HepG2 (cell line): ENCODE measurements around the gene GRIK3. TPM values are rescaled to one million over a fixed set of nuclear protein-coding genes. Genes with fewer than 3 reads are reported as not detected.

Experiments
- ATAC-seq: fragments of 200-7000 bp; cut with Tn5 transposase; 3 replicates; pipeline ENCODE4 v1.9.1; 2020; ENCODE audit warnings: mild to moderate bottlenecking, moderate library complexity
- BruUV-seq: library from RNA; stranded (reverse); fragments of 400-500 nt; replicated peaks from 2 replicates; lab custom pipeline; 2021; lab: Mats Ljungman, UMichigan
- CTCF ChIA-PET: fragments of 300-600 bp; formaldehyde crosslinking; extraction: SDS; loops from one replicate; lab custom pipeline; 2021; ENCODE audit warnings: low total read pairs, inconsistent platforms, low intra/inter-chr PET ratio; lab: Yijun Ruan, JAX
- POLR2A ChIA-PET: fragments of 350-600 bp; sonication (Branson Sonifier 250); formaldehyde crosslinking; loops from one replicate; lab custom pipeline; 2020; ENCODE audit warnings: antibody characterized with exemption, inconsistent platforms; lab: Yijun Ruan, JAX
- DNase-seq: peaks from one replicate; pipeline ENCODE4 v3.0.0-alpha.2; 2015; ENCODE audit warnings: low spot score
- FAIRE-seq: peaks from 3 replicates; lab custom pipeline; 2011; peaks lifted over from hg19 to GRCh38; lab: Jason Lieb, UNC
- H2AFZ ChIP-seq: one replicate; pipeline ENCODE4 v1.6.1; 2011; ENCODE audit warnings: low read length, inconsistent platforms
- H3K27ac ChIP-seq: fragments of 300-600 bp; 3 replicates; pipeline ENCODE4 v1.8.0; 2011; ENCODE audit warnings: mixed run types, mild to moderate bottlenecking, mixed read lengths, low read length, inconsistent platforms; ENCODE audit not compliant: insufficient read depth; ENCODE audit errors: extremely low read length
- H3K27me3 ChIP-seq, 2 experiments: fragments of 200-600 bp in 1 of 2; 2 replicates in 1 of 2; 3 replicates in 1 of 2; pipeline versions ENCODE4 v1.6.0 to v1.8.0; 2011; ENCODE audit warnings: low read length in 2 of 2, mild to moderate bottlenecking in 2 of 2, moderate library complexity in 2 of 2, inconsistent platforms in 1 of 2; ENCODE audit not compliant: insufficient read depth in 2 of 2, control insufficient read depth in 1 of 2
- H3K36me3 ChIP-seq, 2 experiments: fragments of 200-600 bp in 1 of 2; replicated peaks in 1 of 2; 2 replicates in 1 of 2; 3 replicates in 1 of 2; pipeline versions ENCODE4 v1.5.1 to v1.8.0; 2011; ENCODE audit warnings: low read length in 2 of 2, inconsistent platforms in 1 of 2; ENCODE audit not compliant: insufficient read depth in 2 of 2, control insufficient read depth in 1 of 2
- H3K4me1 ChIP-seq: 2 replicates; pipeline ENCODE4 v1.5.1; 2012; ENCODE audit warnings: low read length, inconsistent platforms; ENCODE audit not compliant: insufficient read depth
- H3K4me2 ChIP-seq: 2 replicates; pipeline ENCODE4 v1.6.0; 2011; ENCODE audit warnings: low read depth, low read length, inconsistent platforms
- H3K4me3 ChIP-seq, 3 experiments: fragments of 200-600 bp in 1 of 3; sonication (generic), shearing (Covaris generic) in 1 of 3; replicated peaks in 1 of 3; 2 replicates each; pipeline ENCODE4 v1.5.1; 2011 to 2016; ENCODE audit warnings: low read length in 3 of 3, inconsistent platforms in 2 of 3, low read depth in 2 of 3, mild to moderate bottlenecking in 2 of 3, control low read depth in 1 of 3, mixed read lengths in 1 of 3; ENCODE audit not compliant: insufficient read depth in 1 of 3
- H3K79me2 ChIP-seq: one replicate; pipeline ENCODE4 v1.6.1; 2011; ENCODE audit warnings: low read length, inconsistent platforms; ENCODE audit not compliant: insufficient read depth
- H3K9ac ChIP-seq: 2 replicates; pipeline ENCODE4 v1.6.0; 2011; ENCODE audit warnings: mild to moderate bottlenecking, low read depth, low read length, inconsistent platforms; ENCODE audit not compliant: insufficient read depth
- H3K9me3 ChIP-seq: 2 replicates; pipeline ENCODE4 v1.5.1; 2012; ENCODE audit warnings: mild to moderate bottlenecking, low read length
- H4K20me1 ChIP-seq: 2 replicates; pipeline ENCODE4 v1.6.0; 2011; ENCODE audit warnings: inconsistent platforms, mild to moderate bottlenecking, low read length, moderate library complexity; ENCODE audit not compliant: insufficient read depth
- BRCA1 ChIP-seq: sonication (generic); formaldehyde crosslinking; IDR thresholded peaks from 2 replicates; pipeline ENCODE4 v1.4.0; 2020; ENCODE audit warnings: missing genetic modification reagents
- CBFB ChIP-seq: sonication (generic); formaldehyde crosslinking; IDR thresholded peaks from 2 replicates; pipeline ENCODE4 v1.4.0; 2020; ENCODE audit warnings: missing genetic modification reagents
- EZH2 ChIP-seq: conservative IDR thresholded peaks from 2 replicates; pipeline ENCODE4 v1.6.1; 2012; ENCODE audit warnings: mild to moderate bottlenecking, low read depth, low read length, moderate library complexity
- HNF4G ChIP-seq, 2 experiments: sonication (generic) in 1 of 2; formaldehyde crosslinking in 1 of 2; IDR thresholded peaks; 2 replicates each; pipeline versions ENCODE4 v1.4.0 to v1.6.1; 2011 to 2020; ENCODE audit warnings: borderline replicate concordance in 2 of 2, low read depth in 2 of 2, mild to moderate bottlenecking in 2 of 2, low read length in 1 of 2, missing genetic modification reagents in 1 of 2, moderate library complexity in 1 of 2
- KLF13 ChIP-seq: sonication (generic); formaldehyde crosslinking; IDR thresholded peaks from 2 replicates; pipeline ENCODE4 v1.4.0; 2020; ENCODE audit warnings: mild to moderate bottlenecking, missing genetic modification reagents
- NFE2L1 ChIP-seq: sonication (generic); formaldehyde crosslinking; IDR thresholded peaks from 2 replicates; pipeline ENCODE4 v1.4.0; 2020; ENCODE audit warnings: missing genetic modification reagents, mild to moderate bottlenecking, borderline replicate concordance
- SIX4 ChIP-seq: sonication (generic); formaldehyde crosslinking; IDR thresholded peaks from 2 replicates; pipeline ENCODE4 v1.4.0; 2020; ENCODE audit warnings: missing genetic modification reagents
- THYN1 ChIP-seq: sonication (generic); formaldehyde crosslinking; IDR thresholded peaks from 2 replicates; pipeline ENCODE4 v1.8.1; 2023; ENCODE audit warnings: low read depth, mild to moderate bottlenecking, moderate library complexity, missing genetic modification reagents, borderline replicate concordance
- XBP1 ChIP-seq: sonication (generic); formaldehyde crosslinking; IDR thresholded peaks from 2 replicates; pipeline ENCODE4 v1.5.0; 2020; ENCODE audit warnings: missing genetic modification reagents
- ZBTB14 ChIP-seq: sonication (generic); formaldehyde crosslinking; IDR thresholded peaks from 2 replicates; pipeline ENCODE4 v1.4.0; 2020; ENCODE audit warnings: missing genetic modification reagents
- ZBTB26 ChIP-seq: IDR thresholded peaks from 2 replicates; pipeline ENCODE4 v1.6.1; 2016; ENCODE audit warnings: missing compliant biosample characterization, missing genetic modification reagents, borderline replicate concordance
- ZBTB8A ChIP-seq: sonication (generic); formaldehyde crosslinking; IDR thresholded peaks from 2 replicates; pipeline ENCODE4 v1.4.0; 2020; ENCODE audit warnings: mild to moderate bottlenecking, low read depth, missing genetic modification reagents, borderline replicate concordance
- ZNF10 ChIP-seq: sonication (generic); formaldehyde crosslinking; IDR thresholded peaks from 2 replicates; pipeline ENCODE4 v1.4.0; 2020; ENCODE audit warnings: mild to moderate bottlenecking, low read depth, missing genetic modification reagents, borderline replicate concordance
- ZNF160 ChIP-seq: sonication (generic); formaldehyde crosslinking; IDR thresholded peaks from 2 replicates; pipeline ENCODE4 v1.8.0; 2022; ENCODE audit warnings: mild to moderate bottlenecking, inconsistent platforms, missing genetic modification reagents
- ZNF230 ChIP-seq: sonication (generic); formaldehyde crosslinking; IDR thresholded peaks from 2 replicates; pipeline ENCODE4 v1.4.0; 2020; ENCODE audit warnings: mild to moderate bottlenecking, missing genetic modification reagents
- ZNF30 ChIP-seq: sonication (generic); formaldehyde crosslinking; IDR thresholded peaks from 2 replicates; pipeline ENCODE4 v1.5.0; 2020; ENCODE audit warnings: mild to moderate bottlenecking, missing genetic modification reagents
- WGBS: methylation state at CpG from one replicate; pipeline ENCODE4 v1.1.6; 2017; ENCODE audit warnings: low lambda C conversion rate; 5-methylcytosine and 5-hydroxymethylcytosine counted together
- in situ Hi-C: cut with HindIII; loops from 2 replicates; pipeline ENCODE4 v1.10.0; 2017; ENCODE audit warnings: low pct_unique_long_range_greater_than_20kb; ENCODE audit not compliant: extremely low pct_ligation_motif_present
- intact Hi-C: fragments of 100-400 bp; cut with micrococcal nuclease; formaldehyde crosslinking; loops from one replicate; pipeline ENCODE4 v1.10.0; 2022; ENCODE audit not compliant: unreplicated experiment
- polyA plus RNA-seq, 8 experiments: library from polyadenylated mRNA; depleted of rRNA in 3 of 8; stranded (reverse) in 7 of 8; unstranded in 1 of 8; fragments of >200 nt; fragmentation: Illumina TruSeq in 4 of 8; extraction: Trizol in 4 of 8; gene quantifications; 2 replicates each; pipeline versions ENCODE4 v1.2.1 to v1.2.3, GENCODE V29; 2011 to 2016; ENCODE audit warnings: low read depth in 4 of 8, missing spikeins in 1 of 8, mixed read lengths in 1 of 8; ENCODE audit not compliant: insufficient read depth in 1 of 8
- total RNA-seq, 5 experiments: library from RNA; depleted of rRNA; stranded (reverse); fragments of >200 nt; fragmentation: Illumina TruSeq; extraction: Trizol; gene quantifications; 2 replicates each; pipeline ENCODE4 v1.2.3, GENCODE V29; 2016; ENCODE audit warnings: low read depth in 1 of 5
- TF ChIP-seq, protein P1 (sequence below): sonication (generic); formaldehyde crosslinking; IDR thresholded peaks from 2 replicates; pipeline ENCODE4 v1.5.0; 2020; ENCODE audit warnings: missing genetic modification reagents
- TF ChIP-seq, protein P2 (sequence below): sonication (generic); formaldehyde crosslinking; IDR thresholded peaks from 2 replicates; pipeline ENCODE4 v1.4.0; 2020; ENCODE audit warnings: missing genetic modification reagents
- TF ChIP-seq, protein P3 (sequence below): sonication (generic); formaldehyde crosslinking; IDR thresholded peaks from 2 replicates; pipeline ENCODE4 v1.4.0; 2020; ENCODE audit warnings: missing genetic modification reagents

Gene GRIK3
- total and polyA plus RNA-seq, 2 of the 13 experiments (the other 11 are each of a cell fraction or from before 2014, with no cell fraction given): not detected

DNA sequence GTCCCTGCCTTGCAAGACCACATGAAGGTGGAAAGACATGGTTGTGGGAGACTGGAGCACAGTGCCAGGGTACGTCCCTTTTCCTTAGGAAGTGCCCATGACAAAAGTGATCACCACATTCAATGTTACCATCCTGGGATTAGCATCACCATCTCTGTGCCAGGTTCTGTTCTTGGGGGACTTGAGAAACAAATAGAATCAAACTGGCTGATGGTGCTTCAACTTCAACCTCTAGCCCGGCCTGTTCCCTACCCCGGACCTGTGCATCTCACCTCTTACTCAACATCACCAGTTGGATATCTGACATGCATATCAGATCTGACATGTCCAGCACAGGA, 153.3 kb downstream of the GRIK3 start:
- Histone ChIP-seq H3K4me2 (no peak overlapping the region), H3K9me3 (no peaks in the 10 kb centered on the region), H3K36me3 (no peaks in the 10 kb centered on the region), H3K4me3 (no peak overlapping the region), H3K79me2 (no peaks in the 10 kb centered on the region), H3K27ac (no peak overlapping the region), H4K20me1 (no peaks in the 10 kb centered on the region), H3K9ac (no peak overlapping the region), H3K27me3 (peaks cover 0 to 9% of the 10 kb centered on the region in 2 experiments; a peak in 2 of 5 replicates), H2AFZ (no peak overlapping the region), H3K4me1 (no peaks in the 10 kb centered on the region)
- CTCF ChIA-PET: no interaction called here
- DNase-seq (no peak), FAIRE-seq (no peak), ATAC-seq (no peak)
- intact Hi-C loops (no loop called here), in situ Hi-C loops (no loop called here)
- BruUV-seq: no TSS peak
- POLR2A ChIA-PET: no interaction called here
- WGBS: 0% methylated on average over 3 of the region's 3 CpGs
- no peak for TF ChIP-seq NFE2L1
- no peak for TF ChIP-seq ZBTB8A
- no peak for TF ChIP-seq ZNF30 (CRISPR knock-in tag)
- TF ChIP-seq, protein P1, sequence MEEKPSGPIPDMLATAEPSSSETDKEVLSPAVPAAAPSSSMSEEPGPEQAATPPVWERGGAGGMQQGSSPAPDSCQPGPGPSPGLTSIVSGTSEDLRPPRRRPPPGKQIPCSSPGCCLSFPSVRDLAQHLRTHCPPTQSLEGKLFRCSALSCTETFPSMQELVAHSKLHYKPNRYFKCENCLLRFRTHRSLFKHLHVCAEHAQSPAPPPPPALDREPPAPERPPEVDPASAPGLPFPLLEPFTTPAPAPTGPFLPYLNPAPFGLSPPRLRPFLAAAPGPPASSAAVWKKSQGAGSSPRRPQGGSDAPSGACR (CRISPR knock-in tag): no peak
- TF ChIP-seq, protein P2, sequence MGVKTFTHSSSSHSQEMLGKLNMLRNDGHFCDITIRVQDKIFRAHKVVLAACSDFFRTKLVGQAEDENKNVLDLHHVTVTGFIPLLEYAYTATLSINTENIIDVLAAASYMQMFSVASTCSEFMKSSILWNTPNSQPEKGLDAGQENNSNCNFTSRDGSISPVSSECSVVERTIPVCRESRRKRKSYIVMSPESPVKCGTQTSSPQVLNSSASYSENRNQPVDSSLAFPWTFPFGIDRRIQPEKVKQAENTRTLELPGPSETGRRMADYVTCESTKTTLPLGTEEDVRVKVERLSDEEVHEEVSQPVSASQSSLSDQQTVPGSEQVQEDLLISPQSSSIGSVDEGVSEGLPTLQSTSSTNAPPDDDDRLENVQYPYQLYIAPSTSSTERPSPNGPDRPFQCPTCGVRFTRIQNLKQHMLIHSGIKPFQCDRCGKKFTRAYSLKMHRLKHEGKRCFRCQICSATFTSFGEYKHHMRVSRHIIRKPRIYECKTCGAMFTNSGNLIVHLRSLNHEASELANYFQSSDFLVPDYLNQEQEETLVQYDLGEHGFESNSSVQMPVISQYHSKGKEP (CRISPR knock-in tag): no peak
- no peak for TF ChIP-seq THYN1 (CRISPR knock-in tag)
- TF ChIP-seq XBP1 (CRISPR knock-in tag): no peak
- no peak for TF ChIP-seq SIX4 (CRISPR knock-in tag)
- no peak for TF ChIP-seq EZH2
- TF ChIP-seq, protein P3, sequence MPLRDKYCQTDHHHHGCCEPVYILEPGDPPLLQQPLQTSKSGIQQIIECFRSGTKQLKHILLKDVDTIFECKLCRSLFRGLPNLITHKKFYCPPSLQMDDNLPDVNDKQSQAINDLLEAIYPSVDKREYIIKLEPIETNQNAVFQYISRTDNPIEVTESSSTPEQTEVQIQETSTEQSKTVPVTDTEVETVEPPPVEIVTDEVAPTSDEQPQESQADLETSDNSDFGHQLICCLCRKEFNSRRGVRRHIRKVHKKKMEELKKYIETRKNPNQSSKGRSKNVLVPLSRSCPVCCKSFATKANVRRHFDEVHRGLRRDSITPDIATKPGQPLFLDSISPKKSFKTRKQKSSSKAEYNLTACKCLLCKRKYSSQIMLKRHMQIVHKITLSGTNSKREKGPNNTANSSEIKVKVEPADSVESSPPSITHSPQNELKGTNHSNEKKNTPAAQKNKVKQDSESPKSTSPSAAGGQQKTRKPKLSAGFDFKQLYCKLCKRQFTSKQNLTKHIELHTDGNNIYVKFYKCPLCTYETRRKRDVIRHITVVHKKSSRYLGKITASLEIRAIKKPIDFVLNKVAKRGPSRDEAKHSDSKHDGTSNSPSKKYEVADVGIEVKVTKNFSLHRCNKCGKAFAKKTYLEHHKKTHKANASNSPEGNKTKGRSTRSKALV: no peak
- TF ChIP-seq ZBTB26 (CRISPR knock-in tag): no peak
- no peak for TF ChIP-seq KLF13 (CRISPR knock-in tag)
- no peak for TF ChIP-seq BRCA1 (CRISPR knock-in tag)
- TF ChIP-seq ZNF10 (CRISPR knock-in tag): no peak
- no peak for TF ChIP-seq CBFB (CRISPR knock-in tag)
- TF ChIP-seq ZNF230 (CRISPR knock-in tag): no peak
- no peak for TF ChIP-seq ZBTB14 (CRISPR knock-in tag)
- TF ChIP-seq HNF4G (IDR thresholded peaks at IDR 0.05; ENCODE audit: borderline replicate concordance, low read depth, low read length): no peak
- TF ChIP-seq HNF4G (CRISPR knock-in tag; IDR thresholded peaks at IDR 0.05; ENCODE audit: borderline replicate concordance, low read depth): no peak
- TF ChIP-seq ZNF160: no peak
